DND-41 (cell line): ENCODE measurements around the gene FMNL3.

Experiments used
- EZH2 ChIP-seq: IDR thresholded peaks from 3 replicates; pipeline ENCODE4 v1.6.1; 2012; ENCODE audit warnings: borderline replicate concordance, low read depth, mild to moderate bottlenecking, moderate library complexity, low read length, inconsistent platforms; ENCODE audit not compliant: severe bottlenecking
- TF ChIP-seq, protein P1 (sequence below): IDR thresholded peaks from 2 replicates; pipeline ENCODE4 v1.5.1; 2012; ENCODE audit warnings: borderline replicate concordance, low read length, moderate library complexity, mild to moderate bottlenecking; ENCODE audit not compliant: poor library complexity, severe bottlenecking; ENCODE audit errors: extremely low read depth

DNA sequence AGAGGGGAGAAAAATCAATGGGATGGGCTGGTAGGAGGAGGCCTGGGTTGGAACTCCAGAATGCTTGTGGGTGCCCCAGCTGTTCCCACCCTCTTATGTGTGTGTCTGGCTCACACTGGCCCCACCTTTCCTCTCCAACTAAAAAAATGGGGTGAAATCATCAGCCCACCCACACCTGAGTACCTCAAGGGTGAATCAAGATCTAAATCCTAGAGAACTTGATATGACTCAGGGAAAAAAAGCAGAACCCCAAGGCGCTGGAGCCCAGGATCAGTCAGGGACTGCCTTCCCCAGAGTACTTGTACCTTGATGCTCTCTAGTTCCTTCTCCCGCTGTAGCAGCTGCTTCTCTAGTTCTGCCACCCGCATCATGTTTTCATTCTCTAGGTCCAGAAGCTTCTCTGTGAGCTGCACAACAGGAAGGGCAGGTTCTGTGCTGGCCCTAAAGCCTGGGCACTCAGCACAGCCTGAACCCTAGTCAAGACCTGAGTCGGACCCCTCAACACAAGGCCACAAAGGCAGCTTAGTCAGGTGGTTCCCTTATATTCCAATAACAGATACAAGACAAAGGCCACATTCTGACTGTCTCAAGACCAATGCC is 54.2 kb downstream of the FMNL3 start:
- TF ChIP-seq, protein P1, sequence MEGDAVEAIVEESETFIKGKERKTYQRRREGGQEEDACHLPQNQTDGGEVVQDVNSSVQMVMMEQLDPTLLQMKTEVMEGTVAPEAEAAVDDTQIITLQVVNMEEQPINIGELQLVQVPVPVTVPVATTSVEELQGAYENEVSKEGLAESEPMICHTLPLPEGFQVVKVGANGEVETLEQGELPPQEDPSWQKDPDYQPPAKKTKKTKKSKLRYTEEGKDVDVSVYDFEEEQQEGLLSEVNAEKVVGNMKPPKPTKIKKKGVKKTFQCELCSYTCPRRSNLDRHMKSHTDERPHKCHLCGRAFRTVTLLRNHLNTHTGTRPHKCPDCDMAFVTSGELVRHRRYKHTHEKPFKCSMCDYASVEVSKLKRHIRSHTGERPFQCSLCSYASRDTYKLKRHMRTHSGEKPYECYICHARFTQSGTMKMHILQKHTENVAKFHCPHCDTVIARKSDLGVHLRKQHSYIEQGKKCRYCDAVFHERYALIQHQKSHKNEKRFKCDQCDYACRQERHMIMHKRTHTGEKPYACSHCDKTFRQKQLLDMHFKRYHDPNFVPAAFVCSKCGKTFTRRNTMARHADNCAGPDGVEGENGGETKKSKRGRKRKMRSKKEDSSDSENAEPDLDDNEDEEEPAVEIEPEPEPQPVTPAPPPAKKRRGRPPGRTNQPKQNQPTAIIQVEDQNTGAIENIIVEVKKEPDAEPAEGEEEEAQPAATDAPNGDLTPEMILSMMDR: no peak
- no peak for TF ChIP-seq EZH2
